NT2/D1 (cell line): Measurements from ENCODE around the gene HTR6.
"Not testable (repeated sequence)": the region's sequence is repeated elsewhere in the genome, so short reads cannot be mapped to it uniquely, and the experiment has no call there.

Source experiments
- YY1 ChIP-seq: IDR thresholded peaks from 2 replicates; pipeline ENCODE4 v1.6.1; 2011; ENCODE audit not compliant: insufficient read length, insufficient read depth
- ZNF274 ChIP-seq: IDR thresholded peaks from 2 replicates; pipeline ENCODE4 v1.6.1; 2011; ENCODE audit warnings: mild to moderate bottlenecking, low read depth, low read length

GRCh38 chr1:19639228-19639627, 25.4 kb upstream of the HTR6 start:
- not testable (repeated sequence) for TF ChIP-seq YY1, ZNF274
